MM.1S (cell line): ENCODE data around the gene BICDL1.

Source experiments
- DNase-seq: peaks from one replicate; pipeline ENCODE4 v3.0.0-alpha.2; 2015
- H2AFZ ChIP-seq: fragments of 300-600 bp; sonication (generic); 2 replicates; pipeline ENCODE4 v1.6.0; 2016; ENCODE audit warnings: antibody characterized with exemption, low read length
- H3F3A ChIP-seq: fragments of 300-600 bp; sonication (generic); 2 replicates; pipeline ENCODE4 v1.6.1; 2016; ENCODE audit warnings: mild to moderate bottlenecking, antibody characterized with exemption, low read length, moderate library complexity, mixed read lengths; ENCODE audit not compliant: insufficient read depth
- H3K27ac ChIP-seq: fragments of 300-600 bp; sonication (generic); 2 replicates; pipeline ENCODE4 v1.5.1; 2016; ENCODE audit warnings: mild to moderate bottlenecking, low read length
- H3K27me3 ChIP-seq: fragments of 300-600 bp; sonication (generic); replicated peaks from 2 replicates; pipeline ENCODE4 v1.6.0; 2016; ENCODE audit warnings: low read length; ENCODE audit not compliant: insufficient read depth
- H3K36me3 ChIP-seq: fragments of 300-600 bp; sonication (generic); replicated peaks from 2 replicates; pipeline ENCODE4 v1.6.1; 2016; ENCODE audit warnings: mild to moderate bottlenecking, low read length, mixed read lengths; ENCODE audit not compliant: insufficient read depth
- H3K4me1 ChIP-seq: fragments of 300-600 bp; sonication (generic); 2 replicates; pipeline ENCODE4 v1.6.1; 2016; ENCODE audit warnings: low read length, mixed read lengths
- H3K4me2 ChIP-seq: fragments of 300-600 bp; sonication (generic); 2 replicates; pipeline ENCODE4 v1.6.0; 2016; ENCODE audit warnings: low read depth, low read length
- H3K4me3 ChIP-seq: fragments of 300-600 bp; sonication (generic); 2 replicates; pipeline ENCODE4 v1.5.1; 2016; ENCODE audit warnings: low read length, mixed read lengths
- H3K79me2 ChIP-seq: fragments of 300-600 bp; sonication (generic); 2 replicates; pipeline ENCODE4 v1.6.1; 2016; ENCODE audit warnings: mixed run types, low read length, mixed read lengths
- H3K9ac ChIP-seq: fragments of 300-600 bp; sonication (generic); 2 replicates; pipeline ENCODE4 v1.6.1; 2016; ENCODE audit warnings: low read length, mixed read lengths
- H3K9me2 ChIP-seq: fragments of 300-600 bp; sonication (generic); replicated peaks from 2 replicates; pipeline ENCODE4 v1.6.1; 2016; ENCODE audit warnings: mild to moderate bottlenecking, low read length, mixed read lengths; ENCODE audit not compliant: insufficient read depth
- H3K9me3 ChIP-seq: fragments of 300-600 bp; sonication (generic); replicated peaks from 2 replicates; pipeline ENCODE4 v1.6.1; 2016; ENCODE audit warnings: mild to moderate bottlenecking, low read length, mixed read lengths; ENCODE audit not compliant: insufficient read depth
- H4K20me1 ChIP-seq: fragments of 300-600 bp; sonication (generic); 2 replicates; pipeline ENCODE4 v1.6.1; 2016; ENCODE audit warnings: mild to moderate bottlenecking, low read length, moderate library complexity, mixed read lengths; ENCODE audit not compliant: insufficient read depth
- CTCF ChIP-seq: fragments of 300-600 bp; sonication (generic); IDR thresholded peaks from 2 replicates; pipeline ENCODE4 v1.5.1; 2016; ENCODE audit warnings: antibody characterized with exemption, low read length, mixed read lengths
- EZH2 ChIP-seq: fragments of 300-600 bp; sonication (generic); optimal IDR thresholded peaks from 2 replicates; pipeline ENCODE3; 2017; ENCODE audit warnings: low read depth, mild to moderate bottlenecking, antibody characterized with exemption, low read length, mixed read lengths
- EZH2phosphoT487 ChIP-seq: fragments of 300-600 bp; sonication (generic); IDR thresholded peaks from 2 replicates; pipeline ENCODE4 v1.6.1; 2018; ENCODE audit warnings: antibody characterized with exemption, low read length

Gene BICDL1

GRCh38 chr12:119946213-119946612 is 42.8 kb upstream of the BICDL1 start:
- Histone ChIP-seq H3K4me3 (no peak overlapping the region), H3F3A (no peaks in the 10 kb centered on the region), H3K79me2 (no peaks in the 10 kb centered on the region), H3K9me2 (no peaks in the 10 kb centered on the region), H3K9ac (no peak overlapping the region), H4K20me1 (no peaks in the 10 kb centered on the region), H3K27ac (no peak overlapping the region), H2AFZ (no peak overlapping the region), H3K27me3 (no peaks in the 10 kb centered on the region), H3K4me2 (no peak overlapping the region), H3K36me3 (no peaks in the 10 kb centered on the region), H3K9me3 (no peaks in the 10 kb centered on the region), H3K4me1 (no peaks in the 10 kb centered on the region)
- no peak for DNase-seq
- no peak for TF ChIP-seq EZH2phosphoT487

GRCh38 chr12:119949145-119949544 is 39.9 kb upstream of the BICDL1 start:
- Histone ChIP-seq H3F3A (no peaks in the 10 kb centered on the region), H3K27me3 (no peaks in the 10 kb centered on the region), H3K4me2 (no peak overlapping the region), H3K9me2 (no peaks in the 10 kb centered on the region), H3K79me2 (no peaks in the 10 kb centered on the region), H3K4me3 (no peak overlapping the region), H4K20me1 (no peaks in the 10 kb centered on the region), H3K9me3 (no peaks in the 10 kb centered on the region), H3K4me1 (no peaks in the 10 kb centered on the region), H3K36me3 (no peaks in the 10 kb centered on the region), H3K27ac (no peak overlapping the region), H2AFZ (no peak overlapping the region), H3K9ac (no peak overlapping the region)
- DNase-seq: no peak
- TF ChIP-seq CTCF (no peak), EZH2 (no peak), EZH2phosphoT487 (no peak)

GRCh38 chr12:119949594-119949993 is 39.4 kb upstream of the BICDL1 start:
- Histone ChIP-seq H3K4me2 (no peak overlapping the region), H3K27me3 (no peaks in the 10 kb centered on the region), H3K79me2 (no peaks in the 10 kb centered on the region), H3K4me3 (no peak overlapping the region), H3K36me3 (no peaks in the 10 kb centered on the region), H3K4me1 (no peaks in the 10 kb centered on the region), H3K27ac (no peak overlapping the region), H4K20me1 (no peaks in the 10 kb centered on the region), H3K9me2 (no peaks in the 10 kb centered on the region), H3K9ac (no peak overlapping the region), H3F3A (no peaks in the 10 kb centered on the region), H3K9me3 (no peaks in the 10 kb centered on the region), H2AFZ (no peak overlapping the region)
- DNase-seq: no peak
- TF ChIP-seq EZH2phosphoT487 (no peak), EZH2 (no peak), CTCF (no peak)

GRCh38 chr12:119956047-119956446 is 33.0 kb upstream of the BICDL1 start:
- Histone ChIP-seq H2AFZ (no peak overlapping the region), H3K79me2 (no peaks in the 10 kb centered on the region), H3K27me3 (no peaks in the 10 kb centered on the region), H3F3A (no peaks in the 10 kb centered on the region), H3K36me3 (no peaks in the 10 kb centered on the region), H3K4me3 (no peak overlapping the region), H3K9me2 (no peaks in the 10 kb centered on the region), H4K20me1 (no peaks in the 10 kb centered on the region), H3K27ac (no peak overlapping the region), H3K9me3 (no peaks in the 10 kb centered on the region), H3K4me1 (no peaks in the 10 kb centered on the region), H3K9ac (no peak overlapping the region), H3K4me2 (no peak overlapping the region)
- TF ChIP-seq CTCF (no peak), EZH2 (no peak), EZH2phosphoT487 (no peak)
- no peak for DNase-seq
